ENCODE data around the gene ZSCAN21. TPM values are rescaled to one million over a fixed set of nuclear protein-coding genes. Genes with fewer than 3 reads are reported as not detected.
A peak's percentile ranks its signal among the peaks of the same experiment; 100 is the strongest.

The ZSCAN21 gene
- total and polyA plus RNA-seq, 2 of the 4 experiments (the other 2 are of a cell fraction) = 11.5 to 13.3 TPM

- Histone ChIP-seq H3K36me3 (ENCODE audit: control insufficient read depth, insufficient read depth, low read length) (peaks cover 29% of the 10 kb centered on the region), H3K27me3 (ENCODE audit: control insufficient read depth, insufficient read depth, low read length) (no peaks in the 10 kb centered on the region), H2AK5ac (ENCODE audit: low read depth, low read length) (peak overlapping the region; percentile 98), H2BK5ac (ENCODE audit: low read depth, low read length, poor library complexity, severe bottlenecking) (peak overlapping the region; percentile 97), H4K20me1 (ENCODE audit: insufficient read depth, low read length) (peaks cover 15% of the 10 kb centered on the region; the same call in 1 of the 2 replicates), H3K27ac (ENCODE audit: insufficient read depth, low read length) (peak overlapping the region; percentile 100), H2BK120ac (ENCODE audit: low read depth, low read length) (peak overlapping the region; percentile 99), H3K14ac (replicated peaks; ENCODE audit: low read depth, low read length) (peak overlapping the region; percentile 97), H3K4me2 (ENCODE audit: low read depth, low read length) (peak overlapping the region; percentile 85), H3K23ac (ENCODE audit: low read depth, low read length) (peak overlapping the region; percentile 99), H4K8ac (ENCODE audit: low read depth in 2 of 2, low read length in 2 of 2) (peak overlapping the region; percentile 97 to 100), H2AK9ac (replicated peaks; ENCODE audit: low read depth, low read length, poor library complexity) (peak overlapping the region; percentile 98), H2AFZ (replicated peaks; ENCODE audit: low read length, poor library complexity) (peak overlapping the region; percentile 92), H3K9ac (ENCODE audit: low read depth, low read length) (peak overlapping the region; percentile 94), H3K18ac (ENCODE audit: low read depth, low read length) (peak overlapping the region; percentile 98), H2BK15ac (ENCODE audit: low read depth, low read length) (peak overlapping the region; percentile 94), H3K9me3 (ENCODE audit: control insufficient read depth, insufficient read depth, low read length) (no peaks in the 10 kb centered on the region), H2BK20ac (ENCODE audit: low read depth, low read length) (peak overlapping the region; percentile 100), H4K91ac (ENCODE audit: insufficient read depth, low read depth, low read length) (peak overlapping the region; percentile 96), H3K4me3 (ENCODE audit: insufficient read depth, low read depth, low read length) (peak overlapping the region; percentile 97), H3K79me1 (ENCODE audit: low read depth in 1 of 2, low read length in 2 of 2) (peaks cover 22 to 46% of the 10 kb centered on the region in 2 experiments), H3K56ac (ENCODE audit: extremely low read depth, insufficient read depth, low read length) (peak overlapping the region; percentile 95), H3K4ac (ENCODE audit: low read depth, low read length) (peak overlapping the region; percentile 95), H3K9me1 (ENCODE audit: insufficient read depth, low read length) (peaks cover 13% of the 10 kb centered on the region), H4K5ac (ENCODE audit: low read depth, low read length) (peak overlapping the region; percentile 100), H3K4me1 (ENCODE audit: control insufficient read depth, insufficient read depth, low read length) (peaks cover 18% of the 10 kb centered on the region)
- intact Hi-C loops (cut with micrococcal nuclease) = no loop called here
- dilution Hi-C loops (cut with HindIII; ENCODE audit: low sequenced_read_pairs, unreplicated experiment) = no loop called here
- ChIA-PET POLR2A (ENCODE audit: unreplicated experiment) (no interaction called here), CTCF (no interaction called here)
- BruUV-seq (replicated peaks) = no TSS peak
- in situ Hi-C loops (cut with MboI; ENCODE audit: low sequenced_read_pairs) = no loop called here
- no peak; the same call in none of the 2 replicates for ATAC-seq (ENCODE audit: low read depth)
- TF ChIP-seq MXI1 (IDR thresholded peaks at IDR 0.05; ENCODE audit: borderline replicate concordance, low read depth, low read length) = no peak
- TF ChIP-seq FOS (IDR thresholded peaks at IDR 0.05; ENCODE audit: low read depth, low read length) = no peak
- TF ChIP-seq MAFK (IDR thresholded peaks at IDR 0.05; ENCODE audit: low read depth, low read length) = no peak
- no peak for TF ChIP-seq CEBPB (IDR thresholded peaks at IDR 0.05; ENCODE audit: low read depth, low read length)
- no peak for TF ChIP-seq CHD1 (IDR thresholded peaks at IDR 0.05; ENCODE audit: low read depth, low read length)
- no peak for DNase-seq
- WGBS, 2 experiments (ENCODE audit: extremely low coverage in 2 of 2, insufficient read length in 1 of 2) = no CpG with 5 or more reads among the region's 11 CpGs
Measured at GRCh38 chr7:100088095-100088620, 38.6 kb downstream of the ZSCAN21 start.

All from IMR-90 (cell line).